Measurements from ENCODE around the gene C1QA.

DNA sequence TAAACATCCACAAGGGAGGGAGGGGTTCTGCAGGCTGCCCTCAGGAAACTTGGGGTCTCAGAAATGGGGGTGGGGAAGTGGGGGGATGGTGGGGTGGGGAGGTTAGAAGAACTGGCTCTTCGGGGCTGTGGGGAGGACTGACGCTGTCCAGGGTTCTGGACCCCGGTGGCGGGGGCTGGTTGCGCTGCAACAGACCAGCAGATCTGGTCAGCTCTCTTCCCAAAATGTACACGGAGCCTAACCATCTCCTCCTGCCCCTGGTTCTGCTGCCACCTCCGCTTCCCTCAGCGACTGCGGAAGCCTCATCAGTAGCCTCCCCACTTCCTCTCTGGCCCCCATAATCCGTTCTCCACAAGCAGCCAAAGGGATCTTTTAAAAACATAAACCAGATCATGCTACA, 29.3 kb upstream of the C1QA start:
- TF ChIP-seq POLR2AphosphoS5 (IDR thresholded peaks at IDR 0.05) (no peak), REST (IDR thresholded peaks at IDR 0.05; ENCODE audit: borderline replicate concordance) (no peak), MXI1 (conservative IDR thresholded peaks at IDR 0.05; ENCODE audit: poor library complexity, severe bottlenecking) (no peak), EZH2 (IDR thresholded peaks at IDR 0.05; ENCODE audit: borderline replicate concordance, insufficient read depth, low read length, poor library complexity, severe bottlenecking) (no peak)
- TF ChIP-seq, protein P1, sequence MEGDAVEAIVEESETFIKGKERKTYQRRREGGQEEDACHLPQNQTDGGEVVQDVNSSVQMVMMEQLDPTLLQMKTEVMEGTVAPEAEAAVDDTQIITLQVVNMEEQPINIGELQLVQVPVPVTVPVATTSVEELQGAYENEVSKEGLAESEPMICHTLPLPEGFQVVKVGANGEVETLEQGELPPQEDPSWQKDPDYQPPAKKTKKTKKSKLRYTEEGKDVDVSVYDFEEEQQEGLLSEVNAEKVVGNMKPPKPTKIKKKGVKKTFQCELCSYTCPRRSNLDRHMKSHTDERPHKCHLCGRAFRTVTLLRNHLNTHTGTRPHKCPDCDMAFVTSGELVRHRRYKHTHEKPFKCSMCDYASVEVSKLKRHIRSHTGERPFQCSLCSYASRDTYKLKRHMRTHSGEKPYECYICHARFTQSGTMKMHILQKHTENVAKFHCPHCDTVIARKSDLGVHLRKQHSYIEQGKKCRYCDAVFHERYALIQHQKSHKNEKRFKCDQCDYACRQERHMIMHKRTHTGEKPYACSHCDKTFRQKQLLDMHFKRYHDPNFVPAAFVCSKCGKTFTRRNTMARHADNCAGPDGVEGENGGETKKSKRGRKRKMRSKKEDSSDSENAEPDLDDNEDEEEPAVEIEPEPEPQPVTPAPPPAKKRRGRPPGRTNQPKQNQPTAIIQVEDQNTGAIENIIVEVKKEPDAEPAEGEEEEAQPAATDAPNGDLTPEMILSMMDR (IDR thresholded peaks at IDR 0.05; ENCODE audit: poor library complexity, severe bottlenecking), result no peak

Measured in neural cell (in vitro differentiated cells).